H1 (cell line): ENCODE results near the gene GLTP.

Experiments used
- ATF3 ChIP-seq: IDR thresholded peaks from 2 replicates; pipeline ENCODE4 v1.6.1; 2011; ENCODE audit warnings: low read depth, mild to moderate bottlenecking, low read length; ENCODE audit not compliant: insufficient read depth
- CTCF ChIP-seq, 3 experiments: IDR thresholded peaks; 1 replicate in 2 of 3; 2 replicates in 1 of 3; pipeline versions ENCODE4 v1.5.1 to v1.6.1; 2011; ENCODE audit warnings: low read length in 3 of 3, mild to moderate bottlenecking in 3 of 3, inconsistent platforms in 2 of 3, low read depth in 1 of 3, moderate library complexity in 1 of 3; ENCODE audit not compliant: insufficient read depth in 1 of 3; ENCODE audit errors: control extremely low read depth in 1 of 3
- EP300 ChIP-seq, 2 experiments: IDR thresholded peaks; 1 replicate in 1 of 2; 2 replicates in 1 of 2; pipeline ENCODE4 v1.6.1; 2011 to 2012; ENCODE audit warnings: low read depth in 2 of 2, low read length in 2 of 2, mild to moderate bottlenecking in 2 of 2, borderline replicate concordance in 1 of 2, inconsistent platforms in 1 of 2, moderate library complexity in 1 of 2
- EZH2 ChIP-seq: fragments of 200-600 bp; sonication (generic); IDR thresholded peaks from 2 replicates; pipeline ENCODE4 v1.7.1; 2012; ENCODE audit warnings: low read depth, mild to moderate bottlenecking, moderate library complexity, low read length, inconsistent platforms; ENCODE audit not compliant: severe bottlenecking
- POLR2A ChIP-seq, 2 experiments: IDR thresholded peaks; 1 replicate in 1 of 2; 2 replicates in 1 of 2; pipeline ENCODE4 v1.6.1; 2011; ENCODE audit warnings: low read depth in 2 of 2, low read length in 2 of 2, mild to moderate bottlenecking in 2 of 2; ENCODE audit errors: control extremely low read depth in 1 of 2
- POLR2AphosphoS5 ChIP-seq: IDR thresholded peaks from 2 replicates; pipeline ENCODE4 v1.6.1; 2011; ENCODE audit warnings: low read depth, low read length
- TBP ChIP-seq: IDR thresholded peaks from 2 replicates; pipeline ENCODE4 v1.6.1; 2011; ENCODE audit warnings: low read depth, low read length, improper control_type of control experiment

DNA sequence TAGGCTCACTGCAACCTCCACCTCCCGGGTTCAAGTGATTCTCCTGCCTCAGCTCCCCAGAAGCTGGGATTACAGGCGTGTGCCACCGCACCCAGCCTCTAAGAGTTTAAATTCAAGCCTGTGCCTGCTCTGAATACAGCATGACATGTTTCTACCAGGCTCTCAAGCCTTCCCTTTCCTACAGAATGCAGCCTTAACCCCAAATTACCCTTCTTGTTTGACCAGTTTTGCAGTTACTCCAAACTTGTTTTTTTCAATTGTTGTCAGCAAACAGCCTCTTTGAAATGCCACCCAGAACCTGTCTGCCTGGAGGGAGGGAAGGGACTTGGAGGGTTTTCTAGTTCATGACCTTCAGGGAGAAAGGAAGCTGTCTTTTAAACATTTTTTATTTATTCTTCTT, 15.4 kb downstream of the GLTP start:
- TF ChIP-seq CTCF (IDR thresholded peaks at IDR 0.05; ENCODE audit: control extremely low read depth in 1 of 3, insufficient read depth in 1 of 3, low read depth in 1 of 3, low read length in 3 of 3) = no peak
- TF ChIP-seq POLR2A (IDR thresholded peaks at IDR 0.05; ENCODE audit: control extremely low read depth in 1 of 2, low read depth in 2 of 2, low read length in 2 of 2) = no peak
- no peak for TF ChIP-seq EZH2
- TF ChIP-seq EP300 (IDR thresholded peaks at IDR 0.05; ENCODE audit: borderline replicate concordance in 1 of 2, low read depth in 2 of 2, low read length in 2 of 2) = no peak
- no peak for TF ChIP-seq ATF3
- no peak for TF ChIP-seq POLR2AphosphoS5
- TF ChIP-seq TBP = no peak
